Fibroblast of skin of back (primary cell): ENCODE data around the gene ARHGEF28.

Experiments used
- DNase-seq: peaks from one replicate; pipeline ENCODE4 v3.0.0-alpha.2; 2013

The ARHGEF28 gene

DNA sequence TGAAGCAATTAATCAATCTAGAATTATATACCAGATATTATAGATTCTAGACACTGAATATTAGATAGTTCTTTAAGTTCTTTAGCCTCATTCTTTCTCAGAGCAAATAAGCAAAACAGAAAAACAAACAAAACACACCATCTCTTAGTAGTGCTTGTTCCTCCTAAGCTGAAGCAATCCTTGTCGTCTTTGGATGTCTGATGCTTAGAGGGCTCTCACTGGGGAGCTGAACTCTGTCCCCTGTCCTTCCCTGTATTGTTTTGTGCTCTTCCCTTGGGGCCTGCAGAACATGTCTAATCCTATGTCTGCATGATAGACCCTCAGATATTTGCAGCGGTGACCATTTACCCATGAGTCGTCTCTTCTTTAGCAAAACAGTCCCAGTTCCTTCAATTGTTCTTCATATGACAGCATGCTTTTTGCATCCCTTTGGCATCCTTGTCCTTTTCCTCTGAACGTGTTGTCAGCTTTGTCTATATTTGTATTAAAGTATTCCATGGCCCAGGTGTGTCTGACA, 114.3 kb downstream of the ARHGEF28 start:
- DNase-seq: no peak

GRCh38 chr5:73743161-73743560, 117.2 kb downstream of the ARHGEF28 start:
- DNase-seq: no peak

GRCh38 chr5:73745836-73746235, 119.8 kb downstream of the ARHGEF28 start:
- no peak for DNase-seq

DNA sequence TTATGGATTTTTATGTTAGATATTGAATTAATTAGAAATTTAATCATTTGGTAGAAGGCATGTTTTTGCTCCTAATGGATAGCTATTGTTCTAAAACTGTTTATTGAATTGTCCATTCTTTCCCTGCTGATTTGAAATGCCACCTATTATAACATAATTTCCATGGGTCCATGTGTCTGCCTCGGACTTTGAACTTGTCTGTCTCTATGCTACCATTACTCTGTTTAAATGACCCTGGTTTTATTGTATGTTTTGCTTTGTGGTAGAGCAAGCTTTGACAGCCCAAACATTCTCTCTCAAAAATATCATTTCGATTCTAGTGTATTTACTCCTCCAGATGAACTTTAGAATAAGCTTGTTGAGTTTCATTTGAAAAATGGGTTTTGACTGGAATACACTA, 120.6 kb downstream of the ARHGEF28 start:
- no peak for DNase-seq

DNA sequence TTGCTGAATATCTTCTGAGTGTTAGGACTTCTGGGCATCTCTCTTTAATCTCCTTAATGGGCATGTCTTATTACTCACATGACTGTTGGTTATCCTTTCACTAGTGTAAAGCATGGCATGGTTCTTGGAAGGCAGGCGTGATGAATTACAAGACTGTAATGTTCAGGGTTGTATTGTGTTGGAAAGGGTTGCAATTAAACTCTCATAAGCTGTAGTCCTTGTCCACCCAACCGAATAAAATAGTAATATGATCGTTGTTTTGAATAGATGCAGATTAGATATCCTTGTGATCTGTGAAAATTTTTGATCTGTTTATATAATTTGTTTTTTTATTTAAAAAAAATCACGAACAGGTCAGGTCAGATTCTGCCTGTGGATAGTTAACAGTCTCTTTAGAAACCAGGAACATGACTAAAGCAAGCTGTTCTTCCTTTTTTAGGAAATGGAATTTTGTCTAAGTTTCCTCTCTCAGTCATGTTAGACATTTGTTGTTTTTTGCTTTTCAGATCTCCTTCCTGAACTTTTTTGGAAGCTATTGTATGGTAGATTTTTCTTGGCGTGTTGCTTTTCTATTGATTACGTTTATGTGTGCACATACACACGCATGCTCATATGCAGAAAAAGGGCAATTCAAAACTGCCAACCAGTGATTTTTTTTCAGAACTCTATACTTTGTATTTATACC, 121.8 kb downstream of the ARHGEF28 start:
- DNase-seq: no peak

- no peak for DNase-seq
Measured at GRCh38 chr5:73748510-73749400, 122.8 kb downstream of the ARHGEF28 start.

- no peak for DNase-seq
Measured at GRCh38 chr5:73749485-73750270, 123.7 kb downstream of the ARHGEF28 start.

GRCh38 chr5:73751254-73751914, 125.4 kb downstream of the ARHGEF28 start:
- no peak for DNase-seq

- no peak for DNase-seq
Measured at GRCh38 chr5:73754254-73754653, 128.3 kb downstream of the ARHGEF28 start.

GRCh38 chr5:73757416-73757815, 131.4 kb downstream of the ARHGEF28 start:
- no peak for DNase-seq

DNA sequence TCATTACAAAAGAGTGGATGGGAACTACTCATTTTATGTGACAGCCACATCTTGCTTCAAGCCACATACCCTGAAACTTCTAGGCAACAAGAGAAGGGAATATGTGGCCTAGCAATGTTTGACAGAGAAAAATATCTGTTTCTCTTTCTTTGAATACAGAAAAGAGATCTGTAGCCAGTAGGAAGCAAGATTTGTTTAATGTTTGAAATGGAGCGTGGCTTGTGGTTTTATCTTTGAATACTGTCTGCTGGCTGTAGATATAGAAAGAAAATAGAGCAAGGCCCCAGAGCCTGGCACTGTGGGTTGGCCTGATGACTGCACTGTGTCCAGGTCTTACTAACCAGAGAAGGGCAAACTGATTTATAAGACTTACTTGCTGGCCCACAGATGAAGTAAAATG, 133.8 kb downstream of the ARHGEF28 start:
- no peak for DNase-seq

DNA sequence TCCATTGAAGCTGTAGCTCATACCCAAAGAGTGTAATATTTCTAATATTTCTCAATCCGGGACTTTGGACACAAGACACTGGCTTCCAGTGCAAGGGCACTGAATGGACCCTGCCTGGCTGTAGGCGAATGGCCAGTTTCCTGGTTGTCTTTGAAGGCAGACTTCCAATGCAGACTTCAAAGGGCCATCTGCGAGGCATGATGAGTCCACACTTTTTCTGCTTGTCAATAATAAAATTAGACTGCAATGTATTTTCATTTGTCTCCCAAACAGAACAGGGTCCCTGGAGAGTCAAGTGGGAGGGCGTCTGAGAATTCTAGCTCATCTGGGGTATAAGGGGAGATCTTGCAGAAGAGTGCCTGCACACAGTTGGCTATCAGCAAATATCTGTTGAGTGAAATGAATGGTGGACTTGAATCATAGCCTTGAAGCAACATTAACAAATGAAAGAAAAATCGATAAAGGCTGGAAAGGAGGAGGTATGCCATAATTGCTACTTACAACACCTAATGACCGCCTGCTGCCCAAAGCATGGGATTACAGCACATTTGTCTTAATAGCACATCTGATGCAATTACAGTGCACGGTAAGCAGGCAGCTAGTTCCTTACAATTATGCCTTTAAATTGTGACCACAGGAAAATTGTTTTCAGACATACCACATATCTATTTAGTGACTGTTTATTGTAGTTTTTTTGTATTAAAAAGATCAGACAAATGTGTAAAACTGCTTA, 137.5 kb downstream of the ARHGEF28 start:
- DNase-seq: peak; percentile 29

GRCh38 chr5:73764586-73764985, 138.6 kb downstream of the ARHGEF28 start:
- DNase-seq: peak; percentile 87

DNA sequence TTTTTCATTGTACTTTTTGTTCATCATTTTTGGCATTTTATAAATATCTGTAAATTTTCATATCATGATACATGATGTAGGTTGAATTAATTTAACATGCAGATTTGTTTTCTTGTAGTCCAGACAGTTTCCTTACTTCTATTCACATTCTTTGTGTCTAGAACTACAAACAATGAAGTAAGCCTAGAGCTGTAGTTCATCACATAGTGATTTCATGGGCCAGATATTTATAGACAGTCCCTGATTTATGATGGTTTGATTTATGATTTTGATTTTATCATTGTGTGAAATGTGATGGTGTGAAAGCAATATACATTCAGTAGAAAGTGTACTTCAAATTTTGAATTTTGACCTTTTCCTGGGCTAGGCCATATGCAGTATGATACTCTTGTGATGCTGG, 139.0 kb downstream of the ARHGEF28 start:
- DNase-seq: peak; percentile 23

DNA sequence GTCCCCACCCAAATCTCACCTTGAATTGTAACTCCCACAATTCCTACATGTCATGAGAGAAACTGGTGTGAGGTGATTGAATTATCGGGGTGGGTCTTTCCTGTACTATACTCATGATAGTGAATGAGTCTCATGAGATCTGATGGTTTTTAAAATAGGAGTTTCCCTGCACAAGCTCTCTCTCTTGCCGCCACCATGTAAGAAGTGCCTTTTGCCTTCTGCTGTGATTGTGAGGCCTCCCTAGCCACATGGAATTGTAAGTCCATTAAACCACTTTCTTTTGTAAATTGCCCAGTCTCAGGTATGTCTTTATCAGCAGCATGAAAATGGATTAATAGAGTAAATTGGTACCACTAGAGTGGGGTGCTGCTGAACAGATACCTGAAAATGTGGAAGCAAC, 140.9 kb downstream of the ARHGEF28 start:
- DNase-seq: no peak

- no peak for DNase-seq
Measured at GRCh38 chr5:73770172-73771025, 144.4 kb downstream of the ARHGEF28 start.

GRCh38 chr5:73774924-73775323, 148.9 kb downstream of the ARHGEF28 start:
- DNase-seq: no peak

- DNase-seq: no peak
Measured at GRCh38 chr5:73776405-73776804, 150.4 kb downstream of the ARHGEF28 start.

DNA sequence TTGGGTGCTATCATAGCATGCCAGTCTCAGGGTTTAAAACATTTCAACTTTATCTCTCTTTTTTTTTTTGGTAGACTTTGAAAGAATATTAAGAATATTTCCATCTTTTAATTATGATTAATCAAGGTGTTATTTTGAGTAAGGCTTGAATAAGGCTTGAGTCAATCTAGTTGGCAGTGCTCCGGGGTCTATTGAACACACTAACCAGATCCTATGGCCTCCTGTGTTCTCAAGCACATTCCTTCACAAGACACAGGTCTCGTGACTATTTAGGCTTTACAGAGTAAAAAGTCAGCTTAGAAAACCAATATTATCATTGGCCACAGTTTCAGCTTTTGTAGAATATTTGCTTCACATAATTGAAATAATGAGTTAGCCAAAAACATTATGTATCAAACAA, 151.2 kb downstream of the ARHGEF28 start:
- DNase-seq: peak; percentile 9

- DNase-seq: no peak
Measured at GRCh38 chr5:73780302-73781080, 154.5 kb downstream of the ARHGEF28 start.
